Measurements from ENCODE around the gene IL20RA. TPM values are rescaled to one million over a fixed set of nuclear protein-coding genes. Genes with fewer than 3 reads are reported as not detected.

IL20RA gene
- polyA plus RNA-seq, 1 of the 3 experiments (the other 2 are of a cell fraction): 0.10 TPM

- Histone ChIP-seq H3K4me1 (ENCODE audit: control insufficient read depth in 1 of 2, insufficient read depth in 2 of 2, low read depth in 1 of 2, low read length in 1 of 2) (no peaks in the 10 kb centered on the region), H3K27ac (ENCODE audit: low read depth in 2 of 2, low read length in 1 of 2) (no peak overlapping the region), H3K9ac (no peak overlapping the region), H3K27me3 (ENCODE audit: insufficient read depth) (no peaks in the 10 kb centered on the region), H3K79me2 (ENCODE audit: insufficient read depth) (no peaks in the 10 kb centered on the region), H2AFZ (ENCODE audit: low read depth) (no peak overlapping the region), H3K9me3 (no peaks in the 10 kb centered on the region), H4K20me1 (ENCODE audit: insufficient read depth) (no peaks in the 10 kb centered on the region), H3F3A (replicated peaks; ENCODE audit: insufficient read depth) (no peaks in the 10 kb centered on the region), H3K4me3 (ENCODE audit: low read depth in 2 of 2, low read length in 1 of 2) (no peak overlapping the region), H3K9me2 (no peaks in the 10 kb centered on the region), H3K36me3 (replicated peaks in 1 of 2; ENCODE audit: control insufficient read depth in 1 of 2, insufficient read depth in 2 of 2, low read length in 1 of 2) (no peaks in the 10 kb centered on the region), H3K4me2 (no peak overlapping the region)
- CTCF ChIA-PET: no interaction called here
- 33% methylated on average over 6 of the region's 6 CpGs for WGBS (ENCODE audit: low lambda C conversion rate)
- no peak for DNase-seq
- POLR2A ChIA-PET: no interaction called here
- no peak for TF ChIP-seq NFIC (IDR thresholded peaks at IDR 0.05; ENCODE audit: borderline replicate concordance)
- TF ChIP-seq FOXJ3 (CRISPR knock-in tag; IDR thresholded peaks at IDR 0.05): no peak
- TF ChIP-seq JUND (IDR thresholded peaks at IDR 0.05): no peak
- TF ChIP-seq MAX (IDR thresholded peaks at IDR 0.05; ENCODE audit: low read depth): no peak
- TF ChIP-seq USF1 (IDR thresholded peaks at IDR 0.05; ENCODE audit: borderline replicate concordance, low read depth): no peak
- TF ChIP-seq RAD21 (IDR thresholded peaks at IDR 0.05; ENCODE audit: low read length): no peak
- no peak for TF ChIP-seq SMC3 (IDR thresholded peaks at IDR 0.05; ENCODE audit: low read depth, low read length)
- TF ChIP-seq PBX3 (IDR thresholded peaks at IDR 0.05): no peak
- TF ChIP-seq CTCF (IDR thresholded peaks at IDR 0.05): no peak
- TF ChIP-seq RXRA (IDR thresholded peaks at IDR 0.05; ENCODE audit: borderline replicate concordance, low read depth): no peak
- no peak for TF ChIP-seq CHD2 (IDR thresholded peaks at IDR 0.05; ENCODE audit: low read length, partially characterized antibody)
- no peak for TF ChIP-seq RFX5 (IDR thresholded peaks at IDR 0.05; ENCODE audit: low read length)
- no peak for TF ChIP-seq SIN3A (IDR thresholded peaks at IDR 0.05; ENCODE audit: borderline replicate concordance, low read depth, low read length)
- TF ChIP-seq EZH2phosphoT487 (IDR thresholded peaks at IDR 0.05; ENCODE audit: borderline replicate concordance, low read depth): no peak
These were observed 8.0 kb downstream of the IL20RA start for GRCh38 chr6:137036566-137037300.

GRCh38 chr6:137033828-137034227 is 10.9 kb downstream of the IL20RA start:
- Histone ChIP-seq H3K4me2 (no peak overlapping the region), H2AFZ (ENCODE audit: low read depth) (no peak overlapping the region), H3K4me1 (ENCODE audit: control insufficient read depth in 1 of 2, insufficient read depth in 2 of 2, low read depth in 1 of 2, low read length in 1 of 2) (no peaks in the 10 kb centered on the region), H3K79me2 (ENCODE audit: insufficient read depth) (no peaks in the 10 kb centered on the region), H4K20me1 (ENCODE audit: insufficient read depth) (no peaks in the 10 kb centered on the region), H3K36me3 (replicated peaks in 1 of 2; ENCODE audit: control insufficient read depth in 1 of 2, insufficient read depth in 2 of 2, low read length in 1 of 2) (no peaks in the 10 kb centered on the region), H3K9me2 (no peaks in the 10 kb centered on the region), H3F3A (replicated peaks; ENCODE audit: insufficient read depth) (no peaks in the 10 kb centered on the region), H3K27me3 (ENCODE audit: insufficient read depth) (no peaks in the 10 kb centered on the region), H3K9ac (no peak overlapping the region), H3K4me3 (ENCODE audit: low read depth in 2 of 2, low read length in 1 of 2) (no peak overlapping the region), H3K27ac (ENCODE audit: low read depth in 2 of 2, low read length in 1 of 2) (no peak overlapping the region), H3K9me3 (no peaks in the 10 kb centered on the region)
- ChIA-PET CTCF (no interaction called here), POLR2A (no interaction called here)
- 62% methylated on average over 2 of the region's 2 CpGs for WGBS (ENCODE audit: low lambda C conversion rate)
- DNase-seq: no peak
- TF ChIP-seq RXRA (IDR thresholded peaks at IDR 0.05; ENCODE audit: borderline replicate concordance, low read depth) (no peak), YY1 (IDR thresholded peaks at IDR 0.05; ENCODE audit: low read depth) (no peak), JUND (IDR thresholded peaks at IDR 0.05) (no peak), FOXM1 (IDR thresholded peaks at IDR 0.05; ENCODE audit: low read depth) (no peak), SMC3 (IDR thresholded peaks at IDR 0.05; ENCODE audit: low read depth, low read length) (no peak), EZH2phosphoT487 (IDR thresholded peaks at IDR 0.05; ENCODE audit: borderline replicate concordance, low read depth) (no peak), PBX3 (IDR thresholded peaks at IDR 0.05) (no peak), FOSL2 (IDR thresholded peaks at IDR 0.05; ENCODE audit: borderline replicate concordance, low read depth) (no peak), MXI1 (IDR thresholded peaks at IDR 0.05; ENCODE audit: low read depth, low read length) (no peak), ELF1 (IDR thresholded peaks at IDR 0.05) (no peak)
- TF ChIP-seq, protein P1, sequence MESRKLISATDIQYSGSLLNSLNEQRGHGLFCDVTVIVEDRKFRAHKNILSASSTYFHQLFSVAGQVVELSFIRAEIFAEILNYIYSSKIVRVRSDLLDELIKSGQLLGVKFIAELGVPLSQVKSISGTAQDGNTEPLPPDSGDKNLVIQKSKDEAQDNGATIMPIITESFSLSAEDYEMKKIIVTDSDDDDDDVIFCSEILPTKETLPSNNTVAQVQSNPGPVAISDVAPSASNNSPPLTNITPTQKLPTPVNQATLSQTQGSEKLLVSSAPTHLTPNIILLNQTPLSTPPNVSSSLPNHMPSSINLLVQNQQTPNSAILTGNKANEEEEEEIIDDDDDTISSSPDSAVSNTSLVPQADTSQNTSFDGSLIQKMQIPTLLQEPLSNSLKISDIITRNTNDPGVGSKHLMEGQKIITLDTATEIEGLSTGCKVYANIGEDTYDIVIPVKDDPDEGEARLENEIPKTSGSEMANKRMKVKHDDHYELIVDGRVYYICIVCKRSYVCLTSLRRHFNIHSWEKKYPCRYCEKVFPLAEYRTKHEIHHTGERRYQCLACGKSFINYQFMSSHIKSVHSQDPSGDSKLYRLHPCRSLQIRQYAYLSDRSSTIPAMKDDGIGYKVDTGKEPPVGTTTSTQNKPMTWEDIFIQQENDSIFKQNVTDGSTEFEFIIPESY (IDR thresholded peaks at IDR 0.05; ENCODE audit: borderline replicate concordance, low read depth): no peak

All from SK-N-SH (cell line).